Nephron progenitor cell (in vitro differentiated cells): Measurements from ENCODE around the gene IL34.

Source experiments
- DNase-seq: peaks from one replicate; pipeline ENCODE4 v3.0.0; 2021
- H3K27ac Mint-ChIP-seq: 2 replicates; pipeline ENCODE4 v1.8.0; 2021; ENCODE audit warnings: mild to moderate bottlenecking, moderate library complexity, mixed read lengths
- H3K27me3 Mint-ChIP-seq: 2 replicates; pipeline ENCODE4 v1.8.0; 2021; ENCODE audit warnings: mild to moderate bottlenecking, low read depth, mixed read lengths; ENCODE audit not compliant: poor library complexity
- H3K36me3 Mint-ChIP-seq: 2 replicates; pipeline ENCODE4 v1.8.0; 2021; ENCODE audit warnings: low read depth, mixed read lengths
- H3K4me1 Mint-ChIP-seq: 2 replicates; pipeline ENCODE4 v1.8.0; 2021; ENCODE audit warnings: mixed read lengths
- H3K4me3 Mint-ChIP-seq: 2 replicates; pipeline ENCODE4 v1.8.0; 2021; ENCODE audit warnings: mild to moderate bottlenecking, moderate library complexity, mixed read lengths
- H3K9me3 Mint-ChIP-seq: 2 replicates; pipeline ENCODE4 v1.8.0; 2021; ENCODE audit warnings: mild to moderate bottlenecking, moderate library complexity, mixed read lengths
- CTCF ChIP-seq: fragments of 200-600 bp; sonication (generic); IDR thresholded peaks from 2 replicates; pipeline ENCODE4 v1.5.0; 2021; ENCODE audit warnings: antibody characterized with exemption

The IL34 gene

DNA sequence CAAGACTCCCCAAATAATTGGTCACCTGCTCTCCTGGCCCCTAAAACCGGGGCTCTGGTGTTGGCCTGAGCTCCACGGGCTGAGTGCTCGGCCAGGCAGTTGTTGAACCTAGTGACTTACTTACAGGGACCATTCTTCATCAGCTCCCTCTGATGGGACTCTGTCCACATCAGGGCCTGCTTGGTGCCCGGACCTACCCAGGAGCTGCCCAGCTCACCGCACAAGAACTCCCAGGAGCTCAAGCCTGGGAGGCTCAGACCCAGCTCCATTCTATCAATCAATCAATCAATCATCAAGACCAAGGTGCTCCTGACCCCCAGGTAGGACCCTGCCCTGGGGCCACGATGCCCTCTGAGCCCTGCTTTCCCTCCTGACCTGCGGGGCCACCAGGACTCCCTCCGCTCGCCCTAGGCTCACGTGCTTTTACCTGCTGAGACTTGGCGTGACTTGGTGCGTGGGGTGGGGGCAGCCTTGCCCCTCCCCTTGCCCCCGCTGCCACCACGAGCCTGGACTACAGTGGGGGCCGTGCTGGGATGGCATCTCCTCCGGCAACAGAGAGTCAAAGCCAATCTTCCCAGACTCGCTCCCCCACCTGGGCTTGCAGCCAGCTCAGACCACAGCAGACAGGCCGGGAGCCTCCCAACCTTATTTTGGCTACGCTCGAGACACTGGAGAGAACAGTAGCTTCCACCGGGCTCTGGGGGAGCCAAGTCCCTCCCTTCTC, 15.7 kb downstream of the IL34 start:
- DNase-seq, result no peak
- Mint-ChIP-seq H3K4me1 (peaks cover 4% of the 10 kb centered on the region), H3K9me3 (peaks cover 3% of the 10 kb centered on the region), H3K36me3 (peaks cover 20% of the 10 kb centered on the region), H3K27ac (peak overlapping the region; percentile 91), H3K4me3 (no peak overlapping the region), H3K27me3 (no peaks in the 10 kb centered on the region)
- no peak for TF ChIP-seq CTCF

- Mint-ChIP-seq H3K27ac (no peak overlapping the region), H3K27me3 (no peaks in the 10 kb centered on the region), H3K36me3 (peaks cover 30% of the 10 kb centered on the region), H3K9me3 (peaks cover 13% of the 10 kb centered on the region), H3K4me1 (peaks cover 4% of the 10 kb centered on the region), H3K4me3 (no peak overlapping the region)
- no peak for DNase-seq
- no peak for TF ChIP-seq CTCF
Observed at GRCh38 chr16:70662991-70663523, 16.7 kb downstream of the IL34 start.

DNA sequence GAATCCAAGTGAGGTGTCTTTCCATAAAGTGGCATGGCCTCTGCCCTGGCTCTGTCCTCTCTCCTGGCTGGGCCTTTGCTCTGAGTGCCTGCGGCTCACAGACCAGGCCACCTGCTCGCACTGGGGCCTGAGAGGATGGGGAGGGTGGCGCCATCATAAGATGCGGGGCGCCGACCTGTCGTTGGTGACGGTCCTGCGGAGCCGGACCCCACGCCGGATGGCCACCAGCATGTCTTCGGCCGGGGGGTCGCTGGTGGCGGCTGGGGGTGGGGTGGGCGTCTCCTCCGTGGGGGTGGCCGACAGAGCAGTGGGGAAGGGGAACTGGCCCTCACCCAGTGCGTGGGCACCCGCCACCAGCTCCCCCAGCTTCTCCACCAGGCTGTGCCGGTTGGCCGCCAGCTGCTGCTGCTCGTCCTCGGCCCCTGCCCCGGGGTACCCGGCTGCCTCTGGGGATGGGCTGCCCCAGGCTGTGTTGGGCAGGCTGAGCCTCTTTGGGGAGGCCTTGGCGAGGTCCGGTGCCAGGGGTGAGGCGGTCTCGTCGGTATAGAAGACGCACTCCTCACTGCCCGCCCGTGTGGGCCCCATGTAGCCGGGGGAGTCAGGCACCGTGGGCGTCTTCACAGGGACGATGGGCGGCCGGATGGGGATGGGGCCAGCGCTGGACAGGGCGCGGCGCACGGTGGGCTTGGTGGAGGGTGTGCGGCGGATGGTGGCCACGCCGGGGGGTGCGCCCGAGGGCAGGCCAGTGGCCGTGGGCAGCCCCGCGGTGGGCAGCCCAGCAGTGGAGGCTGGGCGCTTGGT, 17.4 kb downstream of the IL34 start:
- Mint-ChIP-seq H3K36me3 (peaks cover 36% of the 10 kb centered on the region), H3K27ac (no peak overlapping the region), H3K4me1 (peaks cover 4% of the 10 kb centered on the region), H3K9me3 (peaks cover 20% of the 10 kb centered on the region), H3K4me3 (no peak overlapping the region), H3K27me3 (no peaks in the 10 kb centered on the region)
- DNase-seq, result no peak
- no peak for TF ChIP-seq CTCF

DNA sequence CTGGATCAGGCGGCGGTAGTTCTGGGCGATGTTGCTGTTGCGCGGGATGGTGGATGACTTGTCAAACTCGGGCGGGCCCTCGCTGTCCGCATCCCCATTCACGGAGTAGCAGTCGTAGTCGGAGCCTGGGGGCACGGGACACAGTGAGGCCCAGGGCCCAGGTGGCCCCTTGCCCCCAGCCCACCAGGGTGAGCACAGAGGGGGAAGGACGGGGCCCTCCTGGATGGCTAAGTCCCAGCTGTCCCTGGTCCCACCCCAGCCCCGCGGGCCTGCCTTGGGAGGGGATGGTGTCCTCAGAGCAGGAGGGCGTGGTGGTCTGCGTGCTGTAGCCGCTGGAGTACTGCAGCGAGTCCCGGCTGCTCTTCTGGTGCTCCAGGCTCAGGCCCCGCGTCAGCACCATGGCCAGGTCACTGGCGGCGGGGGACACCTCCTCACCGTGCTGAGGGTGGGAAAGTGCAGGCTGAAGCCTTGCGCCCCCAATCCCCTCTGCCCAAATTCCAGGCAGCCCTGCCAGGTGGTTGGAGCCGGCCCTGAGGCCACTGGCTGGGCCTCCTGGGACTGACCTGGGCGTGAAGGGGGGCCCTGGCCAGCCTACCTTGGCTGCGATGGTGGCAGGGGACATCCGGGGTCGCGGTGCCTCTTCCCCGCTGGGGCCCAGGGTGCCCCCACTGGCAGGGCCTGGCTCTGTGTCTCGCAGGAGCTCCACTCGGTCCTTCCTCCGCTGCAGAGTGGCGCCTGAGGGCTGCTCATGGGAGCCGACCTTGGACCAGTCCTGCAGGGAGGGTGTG, 18.2 kb downstream of the IL34 start:
- Mint-ChIP-seq H3K4me1 (peaks cover 4% of the 10 kb centered on the region), H3K27ac (no peak overlapping the region), H3K9me3 (peaks cover 28% of the 10 kb centered on the region), H3K27me3 (no peaks in the 10 kb centered on the region), H3K4me3 (no peak overlapping the region), H3K36me3 (peaks cover 44% of the 10 kb centered on the region)
- TF ChIP-seq CTCF, result no peak
- DNase-seq, result no peak

DNA sequence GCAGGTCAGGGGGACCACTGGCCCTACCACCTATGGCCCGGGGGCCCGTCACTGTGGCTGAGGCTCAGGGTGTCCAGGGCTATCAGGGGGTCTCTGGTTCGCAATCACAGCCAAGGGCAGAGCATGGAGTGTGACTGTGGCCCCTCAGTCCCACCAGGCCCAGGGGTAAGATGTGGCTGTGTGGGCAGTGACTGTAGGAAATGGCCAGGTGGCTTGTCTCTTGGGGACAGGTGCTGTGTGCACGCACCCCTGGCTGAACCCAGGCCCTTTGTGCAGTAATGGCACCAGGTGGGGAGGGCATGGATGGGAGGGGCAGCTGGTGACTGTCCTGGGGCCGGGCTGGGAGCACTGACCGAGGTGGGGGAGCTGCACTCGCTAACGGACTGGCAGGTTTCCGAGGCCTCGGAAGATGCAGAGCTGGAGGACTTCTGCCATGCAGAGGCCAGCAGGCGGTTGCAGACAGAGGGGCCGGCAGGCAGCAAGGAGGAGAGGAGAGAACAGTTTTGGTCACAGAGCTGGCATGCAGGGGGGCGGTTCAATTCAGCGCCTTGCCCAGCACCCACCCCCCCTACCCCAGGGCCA, 18.8 kb downstream of the IL34 start:
- Mint-ChIP-seq H3K4me3 (no peak overlapping the region), H3K36me3 (peaks cover 51% of the 10 kb centered on the region), H3K4me1 (peaks cover 4% of the 10 kb centered on the region), H3K9me3 (peaks cover 35% of the 10 kb centered on the region), H3K27me3 (no peaks in the 10 kb centered on the region), H3K27ac (no peak overlapping the region)
- TF ChIP-seq CTCF, result no peak
- no peak for DNase-seq
